Gastroesophageal sphincter (tissue), 3 donors: ENCODE data around the gene WDR90.

Experiments
- EP300 ChIP-seq: sonication (generic); formaldehyde crosslinking; IDR thresholded peaks from one replicate; pipeline ENCODE4 v1.6.1; 2017; ENCODE audit warnings: antibody characterized with exemption, mild to moderate bottlenecking
- POLR2A ChIP-seq, 2 donors: fragments of 450-650 bp; IDR thresholded peaks; one replicate each; pipeline ENCODE4 v1.6.1; 2017; ENCODE audit warnings: antibody characterized with exemption in 2 of 2, mild to moderate bottlenecking in 2 of 2, moderate library complexity in 1 of 2
- POLR2AphosphoS5 ChIP-seq: sonication (generic); formaldehyde crosslinking; IDR thresholded peaks from one replicate; pipeline ENCODE4 v1.6.1; 2017; ENCODE audit warnings: antibody characterized with exemption
- TF ChIP-seq, protein P1 (sequence below), 4 experiments: fragments of 200-600 bp in 2 of 4; fragments of 450-650 bp in 2 of 4; sonication (generic) in 1 of 4; IDR thresholded peaks; one replicate each; pipeline ENCODE4 v1.5.1; 2017 to 2019; ENCODE audit warnings: antibody characterized with exemption in 4 of 4, mild to moderate bottlenecking in 2 of 4, moderate library complexity in 2 of 4

DNA sequence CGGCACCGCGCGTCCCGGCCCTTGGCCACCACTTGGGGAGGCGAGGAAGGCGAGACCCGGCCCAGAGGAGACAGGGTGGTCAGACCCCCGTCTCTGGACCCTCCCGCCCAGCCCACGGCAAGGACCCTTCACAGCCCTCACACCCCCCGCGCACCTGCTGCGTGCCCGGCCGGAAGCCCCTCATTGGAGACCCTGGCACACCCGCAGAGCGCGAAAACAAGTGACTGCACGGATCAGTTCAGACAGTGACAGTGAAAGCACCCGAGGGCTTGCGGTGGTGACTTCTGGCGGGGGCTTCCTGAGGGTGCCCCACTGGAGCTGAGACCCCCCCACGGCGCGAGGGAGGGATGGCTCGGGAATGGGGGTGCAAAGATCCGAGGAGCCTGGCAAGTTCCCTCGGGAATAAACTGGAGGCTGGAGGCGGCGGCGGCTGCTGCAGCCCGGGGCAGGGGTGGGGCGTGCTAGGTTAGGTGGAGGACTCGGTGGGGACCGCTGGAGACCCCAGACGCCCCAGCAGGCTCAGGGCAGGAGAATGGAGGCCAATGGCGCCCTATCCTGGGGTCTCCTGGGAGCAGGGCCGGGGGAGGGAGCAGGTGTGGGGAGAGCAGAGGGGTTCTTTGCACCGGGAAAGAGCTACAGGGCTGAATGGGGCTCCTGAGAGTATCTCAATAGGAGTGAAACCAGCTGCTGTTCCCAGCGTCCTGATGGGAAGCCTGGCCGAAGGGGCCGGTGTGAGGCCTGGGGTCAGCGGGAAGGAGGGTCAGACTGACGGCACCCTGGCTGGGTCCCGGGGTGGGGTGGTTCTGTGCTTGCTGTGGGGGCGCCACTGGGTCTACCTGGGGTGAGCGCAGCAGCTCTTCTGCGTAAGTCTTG is 57.3 kb downstream of the WDR90 start:
- TF ChIP-seq, protein P1, sequence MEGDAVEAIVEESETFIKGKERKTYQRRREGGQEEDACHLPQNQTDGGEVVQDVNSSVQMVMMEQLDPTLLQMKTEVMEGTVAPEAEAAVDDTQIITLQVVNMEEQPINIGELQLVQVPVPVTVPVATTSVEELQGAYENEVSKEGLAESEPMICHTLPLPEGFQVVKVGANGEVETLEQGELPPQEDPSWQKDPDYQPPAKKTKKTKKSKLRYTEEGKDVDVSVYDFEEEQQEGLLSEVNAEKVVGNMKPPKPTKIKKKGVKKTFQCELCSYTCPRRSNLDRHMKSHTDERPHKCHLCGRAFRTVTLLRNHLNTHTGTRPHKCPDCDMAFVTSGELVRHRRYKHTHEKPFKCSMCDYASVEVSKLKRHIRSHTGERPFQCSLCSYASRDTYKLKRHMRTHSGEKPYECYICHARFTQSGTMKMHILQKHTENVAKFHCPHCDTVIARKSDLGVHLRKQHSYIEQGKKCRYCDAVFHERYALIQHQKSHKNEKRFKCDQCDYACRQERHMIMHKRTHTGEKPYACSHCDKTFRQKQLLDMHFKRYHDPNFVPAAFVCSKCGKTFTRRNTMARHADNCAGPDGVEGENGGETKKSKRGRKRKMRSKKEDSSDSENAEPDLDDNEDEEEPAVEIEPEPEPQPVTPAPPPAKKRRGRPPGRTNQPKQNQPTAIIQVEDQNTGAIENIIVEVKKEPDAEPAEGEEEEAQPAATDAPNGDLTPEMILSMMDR (IDR thresholded peaks at IDR 0.05) = no peak
- TF ChIP-seq POLR2A (IDR thresholded peaks at IDR 0.05) (no peak), POLR2AphosphoS5 (no peak), EP300 (no peak)
